8988T (cell line): Measurements from ENCODE around the gene SCO1.
"Not testable (repeated sequence)": the region's sequence is repeated elsewhere in the genome, so short reads cannot be mapped to it uniquely, and the experiment has no call there.

ENCODE experiments used
- DNase-seq: peaks from one replicate; pipeline ENCODE4 v3.0.0; 2011

Gene SCO1

GRCh38 chr17:10697092-10698081 lies at the start of gene SCO1, which contains the start of gene ADPRM:
Gene SCO1 (minus strand): TSS chr17:10697533. CDS start chr17:10697507, 26 bp downstream.
Gene ADPRM (plus strand): TSS chr17:10697594. CDS start chr17:10704927, 7,333 bp downstream.
- DNase-seq, result peak; percentile 53

DNA sequence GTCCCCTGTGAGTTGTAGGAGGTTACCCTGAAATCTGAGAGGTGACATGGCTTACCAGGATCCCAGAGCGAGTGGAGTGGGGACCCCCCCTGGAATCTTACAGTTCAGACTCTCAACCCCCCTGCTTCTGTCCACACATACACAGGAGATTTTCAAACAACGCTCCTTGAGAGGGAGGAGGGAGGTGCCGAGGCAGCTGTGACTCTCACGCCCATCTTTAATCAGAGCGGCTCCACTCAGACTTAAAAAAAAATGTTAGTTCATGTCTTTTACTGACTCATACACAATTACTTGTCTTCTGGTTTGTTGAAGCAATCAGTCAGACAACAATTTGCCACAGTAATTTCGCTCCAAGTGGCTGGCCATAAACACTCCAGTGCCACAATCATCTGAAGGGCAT lies 47.9 kb upstream of the SCO1 start:
- no peak for DNase-seq

GRCh38 chr17:10744501-10745000 lies 47.2 kb upstream of the SCO1 start:
- DNase-seq, result no peak

- DNase-seq, result no peak
Observed at GRCh38 chr17:10743316-10744009, 46.1 kb upstream of the SCO1 start.

- no peak for DNase-seq
Observed at GRCh38 chr17:10742431-10742830, 45.1 kb upstream of the SCO1 start.

DNA sequence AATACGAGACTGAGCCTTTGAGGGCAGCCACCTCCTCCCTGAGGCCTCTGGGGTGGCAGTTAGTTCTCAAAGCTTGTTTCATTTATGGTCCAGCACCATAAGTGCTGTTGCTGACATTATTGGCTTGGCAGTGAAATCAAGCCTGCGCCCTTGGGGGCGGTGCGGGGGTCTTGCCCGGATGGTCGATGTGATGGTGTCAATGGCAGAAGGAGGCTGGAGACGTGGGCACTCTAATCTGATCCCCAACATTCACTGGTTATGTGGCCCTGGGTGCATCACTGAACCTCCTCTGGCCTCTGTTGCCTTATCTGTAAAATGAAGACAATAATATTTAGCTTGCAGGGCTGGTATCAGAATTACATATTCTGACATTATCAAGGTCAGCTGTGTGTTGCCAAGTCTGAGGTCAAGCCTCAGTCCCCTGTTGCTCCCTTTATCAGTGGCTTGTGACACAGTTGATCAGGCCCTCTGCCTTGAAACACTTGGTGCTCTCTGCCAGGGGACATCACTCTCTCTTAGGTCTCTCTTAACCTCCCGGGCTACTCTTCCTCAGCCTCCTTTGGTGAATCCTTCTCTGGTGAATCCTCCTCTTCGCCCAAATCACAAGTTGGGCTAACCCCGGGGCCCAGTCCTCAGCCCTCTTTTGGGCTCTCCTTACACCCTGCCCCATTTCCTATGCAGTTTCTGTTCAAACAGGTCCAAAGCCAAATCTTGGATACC lies 44.2 kb upstream of the SCO1 start:
- DNase-seq, result no peak

DNA sequence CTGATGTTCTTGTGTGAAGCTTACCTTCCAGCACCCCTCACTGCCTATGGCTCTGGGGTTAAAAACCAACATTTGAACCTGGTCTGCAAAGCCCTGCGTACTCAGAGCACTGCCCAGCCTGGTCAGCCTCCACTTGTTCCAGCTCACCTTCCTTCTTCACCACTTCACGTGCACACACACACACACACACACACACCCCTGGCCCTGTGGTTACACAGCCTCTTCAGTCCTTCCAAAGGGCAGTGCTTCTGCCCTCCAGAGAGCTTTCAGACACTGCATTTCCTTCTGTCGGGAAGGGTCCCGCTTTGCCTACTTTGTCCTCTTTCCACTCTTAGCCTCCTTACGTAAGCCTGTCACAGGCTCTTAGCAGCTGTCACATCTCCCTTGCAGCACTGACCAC lies 42.1 kb upstream of the SCO1 start:
- no peak for DNase-seq

- DNase-seq, result no peak
Observed at GRCh38 chr17:10738521-10739258, 41.4 kb upstream of the SCO1 start.

DNA sequence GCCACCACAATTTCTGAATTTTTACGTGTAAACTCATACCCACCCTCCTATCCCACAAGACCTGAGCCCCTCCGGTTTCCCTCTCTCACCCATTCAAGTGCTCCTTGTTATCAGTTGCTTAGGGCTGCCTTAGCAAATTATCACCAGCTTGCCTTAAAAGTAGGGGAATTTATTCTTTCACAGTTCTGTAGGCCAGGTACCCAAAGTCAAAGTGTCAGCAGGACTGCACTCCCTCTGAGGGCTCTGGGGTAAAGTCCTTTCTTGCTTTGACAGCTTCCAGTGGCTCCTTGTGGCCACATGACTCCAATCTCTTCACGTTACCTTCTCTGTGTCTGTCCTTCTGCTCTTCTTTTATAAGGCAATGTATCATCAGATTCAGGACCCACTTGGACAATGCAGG lies 40.4 kb upstream of the SCO1 start:
- no peak for DNase-seq

GRCh38 chr17:10737168-10737622 lies 39.9 kb upstream of the SCO1 start:
- no peak for DNase-seq

DNA sequence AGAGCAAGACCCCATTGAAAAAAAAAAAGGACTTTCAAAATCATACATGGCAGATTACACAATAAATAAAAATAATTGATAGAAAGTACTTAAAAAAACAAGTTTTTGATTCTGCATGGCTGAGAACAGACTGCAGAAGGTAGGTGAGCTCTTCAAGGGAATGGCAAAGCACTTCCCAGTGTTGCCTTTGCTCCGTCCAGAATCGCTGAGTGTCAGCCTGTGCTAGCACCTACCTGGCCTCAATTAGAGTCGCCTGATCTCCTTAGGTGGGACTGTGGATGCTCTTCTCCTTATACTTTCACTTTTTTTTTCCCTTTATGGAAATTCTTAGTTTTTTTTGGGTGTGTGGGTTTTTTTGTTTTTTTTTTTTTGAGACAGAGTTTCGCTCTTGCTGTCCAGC lies 38.5 kb upstream of the SCO1 start:
- DNase-seq, result no peak

GRCh38 chr17:10735251-10735650 lies 37.9 kb upstream of the SCO1 start:
- DNase-seq, result no peak

- no peak for DNase-seq
Observed at GRCh38 chr17:10733666-10734065, 36.3 kb upstream of the SCO1 start.

- DNase-seq, result not testable (repeated sequence)
Observed at GRCh38 chr17:10732121-10732520, 34.8 kb upstream of the SCO1 start.

- no peak for DNase-seq
Observed at GRCh38 chr17:10731408-10731879, 34.1 kb upstream of the SCO1 start.

- not testable (repeated sequence) for DNase-seq
Observed at GRCh38 chr17:10730247-10730646, 32.9 kb upstream of the SCO1 start.

GRCh38 chr17:10729334-10730193 lies 32.2 kb upstream of the SCO1 start, which contains the start of gene TMEM220:
Gene TMEM220 (minus strand): TSS chr17:10730023. CDS start chr17:10729851, 172 bp downstream.
- no peak for DNase-seq

- no peak for DNase-seq
Observed at GRCh38 chr17:10728331-10728892, 31.1 kb upstream of the SCO1 start.

- no peak for DNase-seq
Observed at GRCh38 chr17:10727192-10727591, 29.9 kb upstream of the SCO1 start.

DNA sequence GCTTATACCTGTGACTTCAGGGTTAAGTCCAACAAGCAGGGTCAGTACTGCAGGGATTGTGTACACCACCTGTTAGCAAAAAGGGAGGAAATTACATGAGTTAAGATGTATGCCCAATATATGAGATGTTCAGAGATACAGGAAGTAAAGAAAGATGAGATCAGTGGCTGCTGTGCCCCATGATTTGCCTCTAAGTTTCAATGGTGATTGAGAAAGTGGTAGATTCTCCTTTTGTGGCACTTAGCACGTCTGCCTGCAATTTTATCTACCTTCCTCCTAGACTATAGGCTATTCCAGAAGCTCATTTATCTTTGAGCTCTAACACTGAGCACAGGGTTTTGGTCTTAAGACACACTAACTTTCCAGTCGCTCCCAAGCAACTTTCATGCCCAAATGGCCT lies 28.9 kb upstream of the SCO1 start:
- no peak for DNase-seq

- no peak for DNase-seq
Observed at GRCh38 chr17:10725262-10725661, 27.9 kb upstream of the SCO1 start.
